ENCODE results near the gene RAD51B.

RAD51B gene

DNA sequence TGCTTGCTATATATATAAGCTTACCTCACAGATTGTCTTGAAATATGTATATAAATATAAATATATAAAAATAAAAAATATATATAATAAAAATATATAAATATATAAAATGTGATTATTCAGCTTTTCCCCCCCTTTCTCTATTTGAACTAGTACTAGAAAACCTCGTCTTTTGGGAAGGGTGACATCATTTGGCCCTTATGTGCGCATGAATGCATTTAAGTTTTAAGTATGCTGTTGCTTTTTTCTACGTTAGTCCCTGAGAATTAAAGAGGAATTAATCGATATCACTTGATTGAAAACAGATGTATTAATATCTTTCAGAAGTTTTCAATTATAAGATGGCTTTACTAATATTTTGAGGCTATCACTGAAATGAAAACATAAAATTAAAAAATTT lies 69.9 kb downstream of the RAD51B start:
- H3K4me3 ChIP-seq (ENCODE audit: low read depth, low read length): no peak overlapping the region

DNA sequence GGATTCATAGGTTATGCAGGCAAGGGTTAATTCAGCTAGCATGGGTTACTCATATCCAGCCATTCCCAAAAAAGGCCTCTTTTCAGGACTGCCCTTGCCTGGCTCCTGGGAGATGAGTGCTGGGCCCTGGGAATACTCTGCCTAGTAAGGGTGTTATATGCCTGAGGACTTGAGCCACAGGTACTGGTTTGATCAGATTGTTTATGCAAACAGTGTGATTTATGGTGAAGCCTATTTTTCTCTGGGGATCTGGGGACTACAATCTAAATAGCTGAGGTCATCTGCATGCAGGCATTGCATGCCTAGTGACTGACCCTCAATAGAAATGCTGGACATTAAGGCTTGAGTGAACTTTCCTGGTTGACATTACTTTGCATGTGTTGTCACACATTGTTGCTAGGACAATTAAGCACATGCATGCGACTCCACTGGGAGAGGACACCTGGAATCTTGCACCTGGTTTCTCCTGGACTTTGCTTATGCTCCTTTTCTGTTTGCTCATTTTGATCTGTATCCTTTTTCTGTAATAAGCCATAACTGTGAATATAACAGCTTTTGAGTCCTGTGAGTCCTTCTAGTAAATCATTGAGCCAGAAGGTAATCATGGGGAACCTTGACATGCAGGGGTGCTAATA lies 73.0 kb downstream of the RAD51B start:
- DNase-seq (ENCODE audit: low read depth): no peak
- no peak overlapping the region for H3K4me3 ChIP-seq (ENCODE audit: low read depth, low read length)
- TF ChIP-seq, protein P1, sequence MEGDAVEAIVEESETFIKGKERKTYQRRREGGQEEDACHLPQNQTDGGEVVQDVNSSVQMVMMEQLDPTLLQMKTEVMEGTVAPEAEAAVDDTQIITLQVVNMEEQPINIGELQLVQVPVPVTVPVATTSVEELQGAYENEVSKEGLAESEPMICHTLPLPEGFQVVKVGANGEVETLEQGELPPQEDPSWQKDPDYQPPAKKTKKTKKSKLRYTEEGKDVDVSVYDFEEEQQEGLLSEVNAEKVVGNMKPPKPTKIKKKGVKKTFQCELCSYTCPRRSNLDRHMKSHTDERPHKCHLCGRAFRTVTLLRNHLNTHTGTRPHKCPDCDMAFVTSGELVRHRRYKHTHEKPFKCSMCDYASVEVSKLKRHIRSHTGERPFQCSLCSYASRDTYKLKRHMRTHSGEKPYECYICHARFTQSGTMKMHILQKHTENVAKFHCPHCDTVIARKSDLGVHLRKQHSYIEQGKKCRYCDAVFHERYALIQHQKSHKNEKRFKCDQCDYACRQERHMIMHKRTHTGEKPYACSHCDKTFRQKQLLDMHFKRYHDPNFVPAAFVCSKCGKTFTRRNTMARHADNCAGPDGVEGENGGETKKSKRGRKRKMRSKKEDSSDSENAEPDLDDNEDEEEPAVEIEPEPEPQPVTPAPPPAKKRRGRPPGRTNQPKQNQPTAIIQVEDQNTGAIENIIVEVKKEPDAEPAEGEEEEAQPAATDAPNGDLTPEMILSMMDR (IDR thresholded peaks at IDR 0.05; ENCODE audit: low read depth, low read length, missing control alignments): no peak

More for the DNA sequence above, 69.9 kb downstream of the RAD51B start:
- TF ChIP-seq, protein P1 (IDR thresholded peaks at IDR 0.05; ENCODE audit: low read depth, low read length, missing control alignments): no peak
- DNase-seq (ENCODE audit: low read depth): no peak

DNA sequence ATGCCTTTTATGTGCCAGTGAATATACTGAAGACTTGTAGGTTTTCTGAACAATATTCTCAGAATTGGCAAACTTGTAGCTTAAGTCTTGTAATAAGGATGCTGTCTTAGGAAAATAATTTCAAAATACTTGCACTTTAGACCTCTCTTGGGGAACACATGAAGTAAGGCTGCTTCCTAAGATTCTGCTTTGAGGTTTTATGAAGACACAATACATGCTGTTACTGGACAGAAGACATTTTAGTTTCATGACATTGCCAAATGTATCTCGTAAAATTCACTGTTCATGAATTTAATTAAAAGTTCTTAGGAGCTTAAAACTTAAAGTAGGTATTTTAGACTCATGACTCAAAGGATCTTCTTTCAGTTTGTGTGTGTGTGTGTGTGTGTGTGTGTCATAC lies 80.7 kb downstream of the RAD51B start:
- DNase-seq (ENCODE audit: low read depth): no peak
- H3K4me3 ChIP-seq (ENCODE audit: low read depth, low read length): no peak overlapping the region
- TF ChIP-seq, protein P1 (IDR thresholded peaks at IDR 0.05; ENCODE audit: low read depth, low read length, missing control alignments): no peak

DNA sequence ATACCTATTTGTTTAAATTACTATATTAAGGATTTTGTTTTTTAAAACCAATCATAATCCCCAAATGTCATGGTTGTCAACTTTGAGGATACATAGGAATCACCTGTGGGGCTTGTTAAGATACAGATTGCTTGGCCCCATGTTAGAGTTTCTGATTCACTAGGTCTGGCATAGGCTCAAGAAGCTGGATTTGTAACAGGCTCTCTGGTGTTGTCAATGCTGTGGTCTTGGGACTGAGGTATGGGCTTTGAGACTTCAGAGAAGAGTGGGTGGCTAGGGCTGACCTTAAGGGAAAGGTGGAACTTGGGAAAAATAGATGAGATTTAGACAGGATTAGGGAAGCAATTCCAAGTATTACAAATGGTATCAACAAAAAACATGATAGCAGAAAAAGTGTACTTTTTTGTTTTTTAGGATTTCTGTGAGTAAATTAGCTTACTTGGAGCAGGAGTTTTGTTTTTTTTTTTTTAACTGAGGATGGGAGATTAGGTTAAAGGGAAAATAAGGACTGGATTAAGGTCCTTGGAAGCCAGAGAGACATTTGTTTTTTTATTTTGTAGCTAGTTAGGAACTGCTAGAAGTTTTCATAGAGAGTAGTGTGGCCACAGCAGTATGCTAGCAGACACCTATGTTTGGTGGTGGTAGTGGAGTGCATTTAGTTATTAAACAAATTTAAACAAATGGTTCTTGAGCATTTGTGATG lies 88.6 kb downstream of the RAD51B start:
- TF ChIP-seq, protein P1 (IDR thresholded peaks at IDR 0.05; ENCODE audit: low read depth, low read length, missing control alignments): no peak
- no peak for DNase-seq (ENCODE audit: low read depth)
- H3K4me3 ChIP-seq (ENCODE audit: low read depth, low read length): no peak overlapping the region

DNA sequence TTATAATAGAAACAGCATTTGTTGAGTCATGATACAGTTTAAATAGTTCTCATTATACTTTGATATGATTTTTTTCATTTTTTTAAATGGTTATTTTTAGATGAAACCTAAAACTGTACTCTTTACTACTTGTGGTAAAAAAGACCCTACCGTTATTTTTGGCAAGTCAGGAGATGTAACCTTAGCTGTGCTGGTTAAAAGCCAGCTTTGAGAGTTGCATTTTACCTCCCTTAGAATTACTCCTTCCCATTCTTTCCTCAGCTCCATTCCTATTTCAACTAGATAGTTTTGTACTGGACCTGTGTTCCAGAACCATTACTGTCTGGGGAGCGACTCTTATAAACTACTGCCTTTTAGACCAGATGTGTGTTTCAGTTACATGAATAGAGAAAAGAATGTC lies 92.0 kb downstream of the RAD51B start:
- H3K4me3 ChIP-seq (ENCODE audit: low read depth, low read length): no peak overlapping the region
- TF ChIP-seq, protein P1 (IDR thresholded peaks at IDR 0.05; ENCODE audit: low read depth, low read length, missing control alignments): no peak
- DNase-seq (ENCODE audit: low read depth): no peak

DNA sequence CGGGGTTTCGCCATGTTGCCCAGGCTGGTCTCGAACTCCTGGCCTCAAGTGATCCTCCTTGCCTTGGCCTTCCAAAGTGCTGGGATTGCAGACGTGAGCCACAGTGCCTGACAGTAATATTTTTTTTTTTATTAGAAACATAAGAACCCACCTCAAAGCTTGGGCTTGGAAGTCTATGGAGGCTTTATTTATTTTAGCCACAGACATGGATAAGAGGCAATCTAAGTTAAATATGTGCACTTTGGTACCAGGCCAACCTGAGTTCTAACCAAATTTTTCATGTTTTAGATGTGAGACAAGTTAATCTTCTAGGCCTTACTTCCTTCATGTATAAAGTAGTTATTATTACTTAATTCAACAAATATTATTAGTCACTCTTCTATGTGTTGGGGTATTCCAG lies 96.9 kb downstream of the RAD51B start:
- TF ChIP-seq, protein P1 (IDR thresholded peaks at IDR 0.05; ENCODE audit: low read depth, low read length, missing control alignments): no peak
- no peak overlapping the region for H3K4me3 ChIP-seq (ENCODE audit: low read depth, low read length)
- DNase-seq (ENCODE audit: low read depth): no peak

DNA sequence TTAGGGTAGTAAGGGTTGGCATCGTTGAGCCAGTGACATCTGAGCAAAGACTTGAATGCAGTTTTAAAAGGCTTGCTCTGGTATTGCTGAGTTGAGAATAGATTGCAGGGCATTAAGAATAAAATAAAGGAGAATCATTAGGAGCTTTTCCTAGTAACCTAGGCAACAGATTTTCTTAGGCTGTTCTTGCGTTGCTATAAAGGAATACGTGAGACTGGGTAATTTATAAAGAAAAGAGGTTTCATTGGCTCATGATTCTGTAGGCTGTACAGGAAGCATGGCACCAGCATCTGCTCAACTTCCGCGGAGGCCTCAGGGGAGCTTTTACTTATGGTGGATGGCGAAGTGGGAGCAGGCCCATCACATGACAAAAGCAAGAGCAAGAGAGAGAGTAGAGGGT lies 97.4 kb downstream of the RAD51B start:
- DNase-seq (ENCODE audit: low read depth): no peak
- TF ChIP-seq, protein P1 (IDR thresholded peaks at IDR 0.05; ENCODE audit: low read depth, low read length, missing control alignments): no peak

More for the DNA sequence above, 97.4 kb downstream of the RAD51B start:
- H3K4me3 ChIP-seq (ENCODE audit: low read depth, low read length): no peak overlapping the region
